Stomach smooth muscle (tissue), 2 donors: Measurements from ENCODE around the gene RAB3C.

ENCODE experiments used
- H3K27ac ChIP-seq: one replicate; pipeline ENCODE4 v1.7.0; 2013; ENCODE audit warnings: mild to moderate bottlenecking, low read length, inconsistent platforms
- H3K27me3 ChIP-seq, 2 donors: one replicate each; pipeline ENCODE4 v1.7.0; 2013; ENCODE audit warnings: low read length in 2 of 2; ENCODE audit not compliant: insufficient read depth in 2 of 2, control insufficient read depth in 1 of 2
- H3K36me3 ChIP-seq, 2 donors: one replicate each; pipeline ENCODE4 v1.7.0; 2013; ENCODE audit warnings: low read length in 2 of 2; ENCODE audit not compliant: control insufficient read depth in 2 of 2, insufficient read depth in 2 of 2
- H3K4me1 ChIP-seq: one replicate; pipeline ENCODE4 v1.7.0; 2013; ENCODE audit warnings: low read length; ENCODE audit not compliant: control insufficient read depth, insufficient read depth
- H3K4me3 ChIP-seq, 2 donors: one replicate each; pipeline ENCODE4 v1.7.0; 2013; ENCODE audit warnings: low read length in 2 of 2
- H3K9ac ChIP-seq, 2 donors: one replicate each; pipeline ENCODE4 v1.7.0; 2013; ENCODE audit warnings: low read length in 2 of 2, mild to moderate bottlenecking in 1 of 2
- H3K9me3 ChIP-seq, 2 donors: one replicate each; pipeline ENCODE4 v1.7.0; 2013; ENCODE audit warnings: low read length in 2 of 2; ENCODE audit not compliant: control insufficient read depth in 2 of 2
- donor health status: healthy.
- donor health status: Pancreatic carcinoma.

RAB3C gene

GRCh38 chr5:58813855-58814254 is 231.0 kb downstream of the RAB3C start:
- no peaks in the 10 kb centered on the region for H3K36me3 ChIP-seq
- H3K4me1 ChIP-seq, result no peaks in the 10 kb centered on the region
- H3K9ac ChIP-seq, result no peak overlapping the region
- H3K27ac ChIP-seq, result no peak overlapping the region
- H3K27me3 ChIP-seq, result no peaks in the 10 kb centered on the region
- no peak overlapping the region for H3K4me3 ChIP-seq
- H3K9me3 ChIP-seq, result peaks cover 0 to 2% of the 10 kb centered on the region in 2 donors

GRCh38 chr5:58816181-58816731 is 233.4 kb downstream of the RAB3C start:
- Histone ChIP-seq H3K9me3 (peaks cover 0 to 2% of the 10 kb centered on the region in 2 donors), H3K9ac (no peak overlapping the region), H3K27ac (no peak overlapping the region), H3K27me3 (no peaks in the 10 kb centered on the region), H3K4me1 (no peaks in the 10 kb centered on the region), H3K4me3 (no peak overlapping the region), H3K36me3 (no peaks in the 10 kb centered on the region)

GRCh38 chr5:58818465-58818864 is 235.6 kb downstream of the RAB3C start:
- no peaks in the 10 kb centered on the region for H3K27me3 ChIP-seq
- peaks cover 0 to 2% of the 10 kb centered on the region in 2 donors for H3K9me3 ChIP-seq
- H3K9ac ChIP-seq, result no peak overlapping the region
- H3K27ac ChIP-seq, result no peak overlapping the region
- no peaks in the 10 kb centered on the region for H3K4me1 ChIP-seq
- H3K4me3 ChIP-seq, result no peak overlapping the region
- no peaks in the 10 kb centered on the region for H3K36me3 ChIP-seq

GRCh38 chr5:58825441-58825840 is 242.6 kb downstream of the RAB3C start:
- Histone ChIP-seq H3K36me3 (no peaks in the 10 kb centered on the region), H3K4me1 (no peaks in the 10 kb centered on the region), H3K27ac (no peak overlapping the region), H3K4me3 (no peak overlapping the region), H3K9me3 (no peaks in the 10 kb centered on the region), H3K27me3 (no peaks in the 10 kb centered on the region), H3K9ac (no peak overlapping the region)

- no peak overlapping the region for H3K4me3 ChIP-seq
- no peaks in the 10 kb centered on the region for H3K27me3 ChIP-seq
Observed at GRCh38 chr5:58825899-58826298, 243.0 kb downstream of the RAB3C start.

GRCh38 chr5:58827463-58827862 is 244.6 kb downstream of the RAB3C start:
- Histone ChIP-seq H3K9me3 (no peaks in the 10 kb centered on the region), H3K4me3 (no peak overlapping the region), H3K27ac (no peak overlapping the region), H3K4me1 (no peaks in the 10 kb centered on the region), H3K27me3 (no peaks in the 10 kb centered on the region), H3K9ac (no peak overlapping the region), H3K36me3 (no peaks in the 10 kb centered on the region)

More at GRCh38 chr5:58825899-58826298, 243.0 kb downstream of the RAB3C start:
- Histone ChIP-seq H3K4me1 (no peaks in the 10 kb centered on the region), H3K9me3 (no peaks in the 10 kb centered on the region), H3K9ac (no peak overlapping the region), H3K27ac (no peak overlapping the region), H3K36me3 (no peaks in the 10 kb centered on the region)

- Histone ChIP-seq H3K36me3 (no peaks in the 10 kb centered on the region), H3K9me3 (no peaks in the 10 kb centered on the region), H3K27ac (no peak overlapping the region), H3K27me3 (no peaks in the 10 kb centered on the region), H3K4me1 (no peaks in the 10 kb centered on the region), H3K4me3 (no peak overlapping the region), H3K9ac (no peak overlapping the region)
Observed at GRCh38 chr5:58828258-58828657, 245.4 kb downstream of the RAB3C start.

GRCh38 chr5:58834242-58835225 is 251.7 kb downstream of the RAB3C start:
- Histone ChIP-seq H3K27me3 (no peaks in the 10 kb centered on the region), H3K36me3 (no peaks in the 10 kb centered on the region), H3K9ac (no peak overlapping the region), H3K9me3 (peaks cover 0 to 2% of the 10 kb centered on the region in 2 donors), H3K27ac (no peak overlapping the region), H3K4me1 (no peaks in the 10 kb centered on the region), H3K4me3 (no peak overlapping the region)

- H3K9me3 ChIP-seq, result peaks cover 0 to 11% of the 10 kb centered on the region in 2 donors
- H3K9ac ChIP-seq, result no peak overlapping the region
- no peak overlapping the region for H3K4me3 ChIP-seq
- no peaks in the 10 kb centered on the region for H3K27me3 ChIP-seq
- H3K27ac ChIP-seq, result no peak overlapping the region
- H3K36me3 ChIP-seq, result no peaks in the 10 kb centered on the region
- H3K4me1 ChIP-seq, result no peaks in the 10 kb centered on the region
Observed at GRCh38 chr5:58836351-58836750, 253.5 kb downstream of the RAB3C start.

GRCh38 chr5:58838729-58839128 is 255.9 kb downstream of the RAB3C start:
- no peaks in the 10 kb centered on the region for H3K36me3 ChIP-seq
- H3K4me1 ChIP-seq, result no peaks in the 10 kb centered on the region
- no peak overlapping the region for H3K4me3 ChIP-seq
- no peaks in the 10 kb centered on the region for H3K27me3 ChIP-seq
- peaks cover 0 to 11% of the 10 kb centered on the region in 2 donors for H3K9me3 ChIP-seq
- H3K9ac ChIP-seq, result no peak overlapping the region
- no peak overlapping the region for H3K27ac ChIP-seq

- H3K27me3 ChIP-seq, result no peaks in the 10 kb centered on the region
- no peak overlapping the region for H3K27ac ChIP-seq
- H3K36me3 ChIP-seq, result no peaks in the 10 kb centered on the region
- no peak overlapping the region for H3K4me3 ChIP-seq
- H3K4me1 ChIP-seq, result no peaks in the 10 kb centered on the region
- H3K9me3 ChIP-seq, result peaks cover 0 to 11% of the 10 kb centered on the region in 2 donors
- no peak overlapping the region for H3K9ac ChIP-seq
Observed at GRCh38 chr5:58842852-58843251, 260.0 kb downstream of the RAB3C start.
